Prostate gland (tissue), 2 donors: ENCODE data around the gene C11orf52. TPM values are rescaled to one million over a fixed set of nuclear protein-coding genes. Genes with fewer than 3 reads are reported as not detected.

Source experiments
- DNase-seq: peaks from one replicate; pipeline ENCODE4 v3.0.0-alpha.2; 2019; ENCODE audit warnings: low spot score
- H3K27ac ChIP-seq, 2 donors: fragments of 200-600 bp; sonication (generic); 2 replicates each; pipeline ENCODE4 v1.5.1; 2017 to 2019
- H3K27me3 ChIP-seq: fragments of 200-600 bp; sonication (generic); replicated peaks from 2 replicates; pipeline ENCODE4 v1.5.1; 2019; ENCODE audit not compliant: insufficient read depth
- H3K36me3 ChIP-seq, 2 donors: fragments of 200-600 bp; sonication (generic); 1 replicate in 1 of 2; 2 replicates in 1 of 2; pipeline versions ENCODE4 v1.5.1 to v1.8.1; 2017 to 2019
- H3K4me1 ChIP-seq: fragments of 200-600 bp; sonication (generic); replicated peaks from 2 replicates; pipeline ENCODE4 v1.5.1; 2019
- H3K4me3 ChIP-seq, 2 donors: fragments of 200-600 bp; sonication (generic); 2 replicates each; pipeline ENCODE4 v1.5.1; 2017 to 2019
- H3K9me3 ChIP-seq: fragments of 200-600 bp; sonication (generic); 2 replicates; pipeline ENCODE4 v1.5.1; 2017
- POLR2A ChIP-seq: fragments of 450-650 bp; IDR thresholded peaks from one replicate; pipeline ENCODE4 v1.6.1; 2016; ENCODE audit warnings: antibody characterized with exemption, mild to moderate bottlenecking
- POLR2AphosphoS5 ChIP-seq: sonication (generic); formaldehyde crosslinking; IDR thresholded peaks from one replicate; pipeline ENCODE4 v1.6.1; 2017; ENCODE audit warnings: antibody characterized with exemption
- WGBS: methylation state at CpG from one replicate; pipeline ENCODE4 v1.1.5; 2018; 5-methylcytosine and 5-hydroxymethylcytosine counted together
- intact Hi-C: fragments of 100-400 bp; cut with DNase I; formaldehyde crosslinking; loops from one replicate; pipeline ENCODE4 v1.14.2; 2022
- total RNA-seq, 2 donors: library from RNA; depleted of rRNA; stranded (reverse); fragments of >200 nt; gene quantifications; one replicate each; pipeline ENCODE4 v1.1.0, GENCODE V29; 2016
- TF ChIP-seq, protein P1 (sequence below), 4 experiments: fragments of 200-600 bp in 2 of 4; fragments of 450-650 bp in 2 of 4; sonication (generic) in 2 of 4; IDR thresholded peaks; 1 replicate in 3 of 4; 2 replicates in 1 of 4; pipeline ENCODE4 v1.5.1; 2016 to 2019; ENCODE audit warnings: antibody characterized with exemption in 4 of 4, mild to moderate bottlenecking in 2 of 4, moderate library complexity in 2 of 4

The C11orf52 gene
- total RNA-seq, 2 donors from 2014 or later = 13.2 to 31.5 TPM

DNA sequence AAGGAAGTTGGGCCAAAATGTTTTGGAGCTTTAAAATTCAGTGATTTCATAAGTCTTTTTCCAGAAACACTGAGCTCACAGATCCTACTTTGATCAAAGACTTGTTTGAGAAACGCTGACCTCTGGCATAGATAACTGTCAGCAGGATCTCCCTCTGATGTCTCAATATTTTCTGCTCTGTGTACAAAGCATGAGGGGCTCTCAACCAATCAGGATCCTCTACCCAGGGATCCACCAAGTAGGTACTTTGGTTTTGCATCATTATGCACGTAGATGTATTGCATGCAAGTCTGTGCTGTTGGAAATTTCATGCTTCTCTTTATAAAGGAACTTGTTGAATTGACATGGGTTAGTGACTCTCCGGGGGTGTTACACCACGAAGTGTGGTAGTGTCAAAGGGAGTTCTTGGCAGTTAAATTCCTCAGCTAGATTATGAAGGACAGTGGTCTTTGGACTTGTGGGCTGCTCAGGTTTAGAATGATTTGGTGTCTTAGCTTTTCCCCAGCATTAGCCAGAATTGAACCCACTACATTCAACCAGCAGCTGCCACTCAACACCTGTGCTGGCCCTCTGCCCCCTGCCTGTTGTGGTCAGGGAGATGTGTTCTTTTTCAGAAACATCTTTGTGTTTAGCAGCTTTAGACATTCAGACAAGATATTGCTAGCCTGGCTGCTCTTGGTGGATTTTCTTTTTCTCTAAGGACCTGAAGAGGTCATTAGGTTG is 16.8 kb downstream of the C11orf52 start:
- TF ChIP-seq POLR2A (no peak), POLR2AphosphoS5 (no peak)
- TF ChIP-seq, protein P1, sequence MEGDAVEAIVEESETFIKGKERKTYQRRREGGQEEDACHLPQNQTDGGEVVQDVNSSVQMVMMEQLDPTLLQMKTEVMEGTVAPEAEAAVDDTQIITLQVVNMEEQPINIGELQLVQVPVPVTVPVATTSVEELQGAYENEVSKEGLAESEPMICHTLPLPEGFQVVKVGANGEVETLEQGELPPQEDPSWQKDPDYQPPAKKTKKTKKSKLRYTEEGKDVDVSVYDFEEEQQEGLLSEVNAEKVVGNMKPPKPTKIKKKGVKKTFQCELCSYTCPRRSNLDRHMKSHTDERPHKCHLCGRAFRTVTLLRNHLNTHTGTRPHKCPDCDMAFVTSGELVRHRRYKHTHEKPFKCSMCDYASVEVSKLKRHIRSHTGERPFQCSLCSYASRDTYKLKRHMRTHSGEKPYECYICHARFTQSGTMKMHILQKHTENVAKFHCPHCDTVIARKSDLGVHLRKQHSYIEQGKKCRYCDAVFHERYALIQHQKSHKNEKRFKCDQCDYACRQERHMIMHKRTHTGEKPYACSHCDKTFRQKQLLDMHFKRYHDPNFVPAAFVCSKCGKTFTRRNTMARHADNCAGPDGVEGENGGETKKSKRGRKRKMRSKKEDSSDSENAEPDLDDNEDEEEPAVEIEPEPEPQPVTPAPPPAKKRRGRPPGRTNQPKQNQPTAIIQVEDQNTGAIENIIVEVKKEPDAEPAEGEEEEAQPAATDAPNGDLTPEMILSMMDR (IDR thresholded peaks at IDR 0.05) = no peak
- Histone ChIP-seq H3K9me3 (no peaks in the 10 kb centered on the region), H3K4me1 (no peaks in the 10 kb centered on the region), H3K27me3 (no peaks in the 10 kb centered on the region), H3K27ac (peak overlapping the region in 1 of 2 donors; percentile 12), H3K4me3 (no peak overlapping the region), H3K36me3 (no peaks in the 10 kb centered on the region)
- intact Hi-C loops = no loop called here
- DNase-seq = no peak
- 72% methylated on average over 4 of the region's 4 CpGs for WGBS

DNA sequence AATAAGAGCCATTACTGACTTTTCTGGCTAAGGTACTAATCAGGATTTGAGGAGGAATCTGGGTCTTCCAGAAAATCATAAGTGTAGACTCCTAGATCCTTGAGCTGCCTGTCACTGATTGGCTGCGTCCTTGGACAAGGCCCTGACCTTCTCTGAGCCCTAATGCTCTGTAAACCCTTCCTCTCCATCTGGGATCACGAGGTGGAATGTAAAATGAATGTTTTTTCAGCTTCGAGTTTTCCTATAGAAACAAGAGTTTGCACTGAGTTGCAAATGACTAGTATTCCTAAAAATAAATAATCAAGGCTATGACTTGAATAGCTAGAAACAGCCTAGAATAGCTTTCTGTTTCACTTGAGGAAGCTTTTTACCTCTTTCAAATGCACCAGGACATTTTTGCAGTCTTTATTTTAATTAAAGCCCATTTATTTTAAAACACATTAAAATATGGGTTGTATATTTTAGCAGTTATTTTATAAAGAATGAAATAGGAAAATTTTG is 17.4 kb downstream of the C11orf52 start:
- TF ChIP-seq, protein P1 (IDR thresholded peaks at IDR 0.05) = no peak
- TF ChIP-seq POLR2A (no peak), POLR2AphosphoS5 (no peak)
- WGBS = 44% methylated on average over 3 of the region's 3 CpGs
- peak overlapping the region; percentile 71 to 72 for H3K27ac ChIP-seq
- no peaks in the 10 kb centered on the region for H3K36me3 ChIP-seq
- intact Hi-C loops = no loop called here
- H3K4me3 ChIP-seq = peak overlapping the region; percentile 59 to 60
- no peaks in the 10 kb centered on the region for H3K4me1 ChIP-seq
- no peaks in the 10 kb centered on the region for H3K9me3 ChIP-seq
- no peak for DNase-seq
- no peaks in the 10 kb centered on the region for H3K27me3 ChIP-seq

DNA sequence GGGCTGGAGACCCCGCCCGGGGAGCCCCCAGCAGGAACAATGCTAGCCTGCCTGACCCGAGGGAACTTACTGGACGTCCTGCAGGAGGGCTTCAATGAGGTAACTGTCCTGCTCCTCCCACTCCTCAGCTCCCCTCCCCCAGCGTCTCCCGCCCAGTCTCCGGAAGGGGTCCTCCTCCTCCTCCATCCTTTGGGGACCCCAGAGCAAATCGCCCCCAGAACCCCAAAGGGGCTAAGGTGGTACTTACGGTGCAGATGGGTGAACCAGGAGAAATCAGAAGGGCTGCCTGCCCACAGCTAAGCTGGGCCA is 18.7 kb downstream of the C11orf52 start:
- WGBS = 5% methylated on average over 9 of the region's 9 CpGs
- no peaks in the 10 kb centered on the region for H3K9me3 ChIP-seq
- no peak for DNase-seq
- H3K27me3 ChIP-seq = no peaks in the 10 kb centered on the region
- H3K4me1 ChIP-seq = no peaks in the 10 kb centered on the region
- no peaks in the 10 kb centered on the region for H3K36me3 ChIP-seq
- peak overlapping the region; percentile 71 to 72 for H3K27ac ChIP-seq
- H3K4me3 ChIP-seq = peak overlapping the region; percentile 59 to 60
- intact Hi-C loops = no loop called here
- TF ChIP-seq, protein P1 (IDR thresholded peaks at IDR 0.05) = no peak
- no peak for TF ChIP-seq POLR2A
- TF ChIP-seq POLR2AphosphoS5 = no peak

DNA sequence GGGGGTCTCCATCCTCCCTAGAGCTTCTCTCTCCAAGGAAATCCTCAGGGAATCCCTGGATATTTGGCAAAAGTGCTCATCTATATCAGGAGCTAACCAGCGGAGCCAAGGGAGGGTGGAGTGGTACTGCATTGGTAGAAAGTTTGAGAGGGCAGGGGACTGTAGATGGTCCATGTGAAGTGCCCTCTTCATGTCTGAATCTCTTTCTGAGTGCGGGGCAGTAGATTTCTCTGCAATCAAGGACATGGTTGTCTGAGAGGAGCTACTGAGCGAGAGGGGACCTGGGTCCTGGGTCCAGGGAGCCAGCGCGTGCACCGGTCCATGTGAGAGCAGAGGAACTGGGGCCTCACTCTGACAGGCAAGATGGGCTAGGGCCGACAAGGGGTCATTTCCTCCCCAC is 19.1 kb downstream of the C11orf52 start:
- 70% methylated on average over 7 of the region's 7 CpGs for WGBS
- Histone ChIP-seq H3K27ac (peak overlapping the region; percentile 71 to 72), H3K4me3 (peak overlapping the region; percentile 59 to 60), H3K36me3 (no peaks in the 10 kb centered on the region), H3K27me3 (no peaks in the 10 kb centered on the region), H3K4me1 (no peaks in the 10 kb centered on the region), H3K9me3 (no peaks in the 10 kb centered on the region)
- DNase-seq = no peak
- no peak for TF ChIP-seq POLR2AphosphoS5
- intact Hi-C loops = loop anchor here (2.0 kb wide), 1 partner anchor 39 kb away; no protein-coding TSS in a partner anchor

DNA sequence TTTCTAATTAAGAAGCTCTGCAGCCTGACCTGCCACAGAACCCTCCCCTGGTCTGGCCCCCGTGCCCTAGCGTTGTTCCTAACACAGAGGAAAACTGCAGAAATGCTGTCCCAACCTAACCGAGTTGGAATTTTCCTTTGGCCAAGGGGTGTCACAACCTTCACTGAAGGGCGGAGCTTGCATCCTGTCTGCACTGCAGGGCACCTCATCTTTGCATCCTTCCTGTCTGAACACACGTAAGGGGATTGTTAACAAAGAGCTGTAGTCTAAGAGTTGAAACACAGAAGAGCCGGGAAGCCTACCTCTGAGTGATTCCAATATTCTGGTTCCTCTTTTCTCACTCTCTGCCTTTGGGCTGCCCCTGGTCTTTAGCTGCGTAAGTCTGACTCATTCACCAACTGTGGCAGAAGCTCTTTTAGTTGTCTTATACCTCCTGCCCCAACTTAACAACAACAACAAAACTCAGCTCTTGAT is 20.0 kb downstream of the C11orf52 start:
- Histone ChIP-seq H3K36me3 (no peaks in the 10 kb centered on the region), H3K9me3 (no peaks in the 10 kb centered on the region), H3K4me1 (no peaks in the 10 kb centered on the region), H3K27ac (peak overlapping the region; percentile 18 to 71), H3K27me3 (no peaks in the 10 kb centered on the region), H3K4me3 (no peak overlapping the region)
- intact Hi-C loops = loop anchor here (2.0 kb wide), 1 partner anchor 38 kb away; no protein-coding TSS in a partner anchor
- 26% methylated on average over 7 of the region's 7 CpGs for WGBS
- no peak for DNase-seq
- TF ChIP-seq, protein P1 (IDR thresholded peaks at IDR 0.05) = no peak
- TF ChIP-seq POLR2A = no peak
